ENCODE measurements around the gene OR6N1.

Gene OR6N1

GRCh38 chr1:158752155-158752712, 19.8 kb downstream of the OR6N1 start:
- DNase-seq (ENCODE audit: low read depth in 2 of 2): no peak

GRCh38 chr1:158735848-158736247, 36.1 kb downstream of the OR6N1 start:
- no peak for DNase-seq (ENCODE audit: low read depth in 2 of 2)

GRCh38 chr1:158732524-158732923, 39.5 kb downstream of the OR6N1 start:
- DNase-seq (ENCODE audit: low read depth in 2 of 2): no peak

DNA sequence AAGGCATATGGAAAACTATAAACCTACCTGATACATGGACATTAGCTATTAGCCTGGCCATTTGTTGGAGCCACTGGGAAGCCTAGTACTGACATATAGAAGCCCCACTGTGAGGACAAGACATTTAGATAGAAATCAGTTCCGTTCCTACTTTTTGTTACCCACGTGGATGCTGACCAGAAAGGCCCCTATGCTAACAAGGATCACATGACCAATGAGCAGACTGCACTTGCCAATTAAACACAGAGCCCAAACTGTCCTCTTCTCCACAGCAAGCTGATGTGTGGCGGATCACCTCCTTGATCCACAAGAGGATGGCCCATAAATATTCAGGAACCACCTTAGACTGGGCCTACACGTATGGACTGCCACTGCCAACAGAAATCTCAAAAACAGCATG, 40.3 kb downstream of the OR6N1 start:
- no peak for DNase-seq (ENCODE audit: low read depth in 2 of 2)

GRCh38 chr1:158730453-158730852, 41.5 kb downstream of the OR6N1 start:
- no peak for DNase-seq (ENCODE audit: low read depth in 2 of 2)

GRCh38 chr1:158728510-158729225, 43.3 kb downstream of the OR6N1 start:
- DNase-seq (ENCODE audit: low read depth in 2 of 2): no peak

GRCh38 chr1:158724442-158724841, 47.6 kb downstream of the OR6N1 start:
- no peak for DNase-seq (ENCODE audit: low read depth in 2 of 2)

- no peak for DNase-seq (ENCODE audit: low read depth in 2 of 2)
Measured at GRCh38 chr1:158720620-158721019, 51.4 kb downstream of the OR6N1 start, which contains the start of gene OR6K3. Gene OR6K3 (minus strand): TSS chr1:158720720. CDS start chr1:158718115, 2,605 bp downstream.

- DNase-seq (ENCODE audit: low read depth in 2 of 2): no peak
Measured at GRCh38 chr1:158719664-158720063, 52.3 kb downstream of the OR6N1 start.

DNA sequence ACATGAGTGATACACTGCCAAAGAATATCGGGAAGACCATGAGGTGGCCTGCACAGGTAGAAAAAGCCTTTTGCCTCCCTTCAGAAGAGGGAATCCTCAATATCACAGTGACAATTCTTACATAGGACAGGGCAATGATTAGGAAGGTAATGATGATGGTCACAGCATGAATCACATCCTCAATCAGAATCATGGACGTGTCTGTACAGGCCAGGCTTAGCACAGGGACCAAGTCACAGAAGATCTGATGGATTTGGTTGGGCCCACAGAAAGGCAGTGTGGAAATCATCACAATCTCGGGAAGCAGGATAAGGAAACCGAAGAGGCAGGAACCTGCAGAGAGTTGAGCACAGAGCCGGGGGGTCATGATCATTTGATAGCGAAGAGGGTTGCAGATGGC, 54.7 kb downstream of the OR6N1 start:
- DNase-seq (ENCODE audit: low read depth in 2 of 2): no peak

- no peak for DNase-seq (ENCODE audit: low read depth in 2 of 2)
Measured at GRCh38 chr1:158716335-158716734, 55.7 kb downstream of the OR6N1 start.

DNA sequence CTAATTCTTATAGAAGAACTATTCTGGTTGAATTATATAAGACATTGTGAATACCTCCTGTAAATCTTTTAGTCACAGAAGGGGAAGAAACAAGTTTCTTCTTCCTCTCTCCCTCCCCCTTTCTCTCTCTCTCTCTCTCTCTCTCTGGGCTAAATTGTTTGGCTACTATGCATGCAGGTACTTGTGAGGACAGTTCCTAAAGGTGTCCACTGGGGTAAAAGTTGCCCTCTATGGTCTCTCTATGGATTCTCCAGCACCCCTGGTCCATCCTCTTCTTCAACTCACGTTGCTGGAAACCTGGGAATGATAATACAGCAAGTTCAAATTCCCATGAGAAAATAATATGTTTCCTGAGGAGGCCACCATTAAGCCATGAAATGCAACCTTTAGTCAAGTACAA, 57.2 kb downstream of the OR6N1 start:
- no peak for DNase-seq (ENCODE audit: low read depth in 2 of 2)
